ENCODE data around the gene HKDC1.
"Not testable (repeated sequence)": the region's sequence is repeated elsewhere in the genome, so short reads cannot be mapped to it uniquely, and the experiment has no call there.

HKDC1 gene

GRCh38 chr10:69281507-69282413 lies 61.6 kb downstream of the HKDC1 start:
- DNase-seq = no peak

GRCh38 chr10:69284402-69284801 lies 64.3 kb downstream of the HKDC1 start:
- DNase-seq = not testable (repeated sequence)

- no peak for DNase-seq
Measured at GRCh38 chr10:69285699-69286098, 65.6 kb downstream of the HKDC1 start.

- DNase-seq = no peak
Measured at GRCh38 chr10:69287181-69287580, 67.0 kb downstream of the HKDC1 start.

- no peak for DNase-seq
Measured at GRCh38 chr10:69290993-69291392, 70.9 kb downstream of the HKDC1 start.

GRCh38 chr10:69292459-69292858 lies 72.3 kb downstream of the HKDC1 start:
- no peak for DNase-seq

GRCh38 chr10:69295027-69295636 lies 75.0 kb downstream of the HKDC1 start:
- no peak for DNase-seq

- no peak for DNase-seq
Measured at GRCh38 chr10:69303632-69304051, 83.5 kb downstream of the HKDC1 start.

- DNase-seq = no peak
Measured at GRCh38 chr10:69306421-69306820, 86.3 kb downstream of the HKDC1 start.

- DNase-seq = no peak
Measured at GRCh38 chr10:69307434-69307833, 87.3 kb downstream of the HKDC1 start.

GRCh38 chr10:69308304-69308703 lies 88.2 kb downstream of the HKDC1 start:
- not testable (repeated sequence) for DNase-seq

GRCh38 chr10:69311309-69311708 lies 91.2 kb downstream of the HKDC1 start:
- DNase-seq = no peak

GRCh38 chr10:69312528-69312927 lies 92.4 kb downstream of the HKDC1 start:
- DNase-seq = no peak

GRCh38 chr10:69315100-69315542 lies 95.0 kb downstream of the HKDC1 start:
- DNase-seq = no peak

- no peak for DNase-seq
Measured at GRCh38 chr10:69315610-69316312, 95.6 kb downstream of the HKDC1 start.

GRCh38 chr10:69316313-69317059 lies 96.4 kb downstream of the HKDC1 start:
- DNase-seq = no peak

Measured in T-helper 1 cell (primary cell).